Adrenal gland (tissue), 5 donors: ENCODE results near the gene GMDS.

ENCODE experiments used
- POLR2A ChIP-seq, 2 donors: fragments of 450-650 bp; IDR thresholded peaks; one replicate each; pipeline ENCODE4 v1.6.1; 2017; ENCODE audit warnings: antibody characterized with exemption in 2 of 2, mild to moderate bottlenecking in 2 of 2, moderate library complexity in 1 of 2
- TF ChIP-seq, protein P1 (sequence below), 6 experiments: fragments of 450-650 bp in 4 of 6; fragments of 200-600 bp in 2 of 6; sonication (generic) in 1 of 6; IDR thresholded peaks; 1 replicate in 5 of 6; 2 replicates in 1 of 6; pipeline versions ENCODE4 v1.5.1 to v1.8.0; 2016 to 2021; ENCODE audit warnings: antibody characterized with exemption in 6 of 6, mild to moderate bottlenecking in 2 of 6, moderate library complexity in 1 of 6
- donor health status: DM: no; HTN: no; CAD: no.

DNA sequence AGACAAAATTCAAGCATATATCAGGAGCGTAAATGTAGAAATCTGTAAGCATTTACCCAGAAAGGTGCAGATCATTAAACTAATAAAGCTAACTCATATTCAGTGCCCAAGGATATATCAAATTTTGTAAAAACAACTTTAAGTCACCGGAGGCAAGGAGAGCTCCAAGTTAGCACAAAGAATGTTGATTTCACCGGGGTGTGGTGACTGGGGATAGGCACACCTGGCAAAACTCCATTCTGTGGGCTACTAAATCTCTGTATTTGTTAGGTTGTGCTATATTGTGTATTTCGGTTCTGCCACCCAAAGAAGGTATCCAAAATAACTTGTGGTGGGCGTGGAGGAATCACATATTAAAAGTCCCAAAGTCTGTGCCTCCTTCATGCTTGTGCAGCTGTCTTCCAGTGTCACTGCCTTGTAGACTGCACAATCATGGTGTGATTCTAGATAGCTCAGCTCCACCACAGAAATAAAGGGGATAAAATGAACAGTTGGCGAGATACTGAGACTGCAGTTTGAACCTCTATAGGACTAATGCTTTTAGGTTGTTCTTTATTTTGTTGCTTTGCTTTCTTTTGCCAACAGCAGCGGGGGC is 111.6 kb downstream of the GMDS start:
- TF ChIP-seq POLR2A (IDR thresholded peaks at IDR 0.05) = no peak
- TF ChIP-seq, protein P1, sequence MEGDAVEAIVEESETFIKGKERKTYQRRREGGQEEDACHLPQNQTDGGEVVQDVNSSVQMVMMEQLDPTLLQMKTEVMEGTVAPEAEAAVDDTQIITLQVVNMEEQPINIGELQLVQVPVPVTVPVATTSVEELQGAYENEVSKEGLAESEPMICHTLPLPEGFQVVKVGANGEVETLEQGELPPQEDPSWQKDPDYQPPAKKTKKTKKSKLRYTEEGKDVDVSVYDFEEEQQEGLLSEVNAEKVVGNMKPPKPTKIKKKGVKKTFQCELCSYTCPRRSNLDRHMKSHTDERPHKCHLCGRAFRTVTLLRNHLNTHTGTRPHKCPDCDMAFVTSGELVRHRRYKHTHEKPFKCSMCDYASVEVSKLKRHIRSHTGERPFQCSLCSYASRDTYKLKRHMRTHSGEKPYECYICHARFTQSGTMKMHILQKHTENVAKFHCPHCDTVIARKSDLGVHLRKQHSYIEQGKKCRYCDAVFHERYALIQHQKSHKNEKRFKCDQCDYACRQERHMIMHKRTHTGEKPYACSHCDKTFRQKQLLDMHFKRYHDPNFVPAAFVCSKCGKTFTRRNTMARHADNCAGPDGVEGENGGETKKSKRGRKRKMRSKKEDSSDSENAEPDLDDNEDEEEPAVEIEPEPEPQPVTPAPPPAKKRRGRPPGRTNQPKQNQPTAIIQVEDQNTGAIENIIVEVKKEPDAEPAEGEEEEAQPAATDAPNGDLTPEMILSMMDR (IDR thresholded peaks at IDR 0.05) = no peak
